GM18499 (cell line): Measurements from ENCODE around the gene ESPNL.

Source experiments
- ATAC-seq: cut with Tn5 transposase; IDR thresholded peaks from one replicate; pipeline ENCODE4 v1.9.1; 2021; ENCODE audit warnings: moderate number of reproducible peaks; ENCODE audit not compliant: insufficient read depth, unreplicated experiment

ESPNL gene

DNA sequence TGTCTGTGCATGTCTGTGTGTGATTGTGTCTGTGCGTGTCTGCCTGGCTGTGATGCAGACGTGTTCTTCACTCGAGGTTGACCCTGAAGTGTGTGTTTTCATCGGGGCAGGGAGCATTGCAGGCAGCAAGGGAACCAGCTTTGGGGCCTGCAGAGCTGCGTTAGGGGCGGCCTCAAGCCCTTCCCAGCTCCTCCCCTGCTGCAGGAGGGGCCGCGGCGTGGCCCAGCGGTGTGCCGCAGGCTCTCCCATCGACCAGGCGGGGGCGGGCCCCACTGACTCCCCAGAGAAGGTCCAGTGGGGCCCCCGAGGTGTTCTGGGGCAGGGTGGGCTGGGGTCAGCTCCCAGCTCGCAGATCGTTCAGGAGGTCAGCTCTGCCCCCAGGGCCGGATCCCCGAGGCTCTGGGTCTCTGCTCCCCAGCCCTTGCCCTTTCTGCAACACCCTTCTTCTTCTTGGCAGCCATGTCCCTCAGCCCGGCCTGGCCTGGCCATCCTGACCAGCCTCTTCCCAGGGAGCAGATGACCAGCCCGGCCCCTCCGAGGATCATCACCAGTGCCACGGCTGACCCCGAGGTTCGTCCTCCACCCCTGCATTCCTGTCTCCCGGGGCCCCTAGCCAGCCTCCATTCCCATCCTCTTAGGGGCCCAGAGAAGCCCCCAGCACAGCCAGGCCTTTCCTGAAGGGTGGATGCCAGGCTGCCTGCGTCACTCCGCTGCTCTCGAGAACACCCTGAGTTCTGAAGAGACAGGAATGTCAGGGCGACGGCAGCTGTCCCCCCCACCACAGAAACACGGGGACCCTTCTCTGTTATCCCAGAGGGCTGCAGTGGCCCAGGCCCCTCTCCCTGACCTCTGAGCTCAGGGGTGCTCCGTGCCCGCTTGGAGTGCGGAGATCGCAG lies 27.3 kb downstream of the ESPNL start:
- ATAC-seq = no peak

DNA sequence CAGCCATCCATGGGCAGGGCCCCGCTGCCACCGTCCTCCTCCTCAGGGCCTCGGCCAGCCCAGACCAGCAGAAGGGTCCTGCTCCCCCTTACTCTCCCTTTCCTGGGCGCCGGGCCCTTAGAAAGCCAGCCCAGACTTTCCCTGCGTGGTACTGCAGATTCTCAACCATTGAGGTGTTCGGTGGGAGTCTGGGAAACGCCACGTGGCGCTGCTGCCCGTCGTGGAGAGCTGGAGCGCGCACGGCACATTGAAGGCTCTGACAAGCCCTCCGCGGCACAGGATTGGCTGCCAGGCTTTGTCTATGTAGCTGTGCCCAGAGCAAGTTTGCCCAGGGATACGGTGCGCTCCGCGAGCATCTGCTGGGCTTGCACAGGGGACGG lies 27.9 kb downstream of the ESPNL start:
- ATAC-seq = no peak

DNA sequence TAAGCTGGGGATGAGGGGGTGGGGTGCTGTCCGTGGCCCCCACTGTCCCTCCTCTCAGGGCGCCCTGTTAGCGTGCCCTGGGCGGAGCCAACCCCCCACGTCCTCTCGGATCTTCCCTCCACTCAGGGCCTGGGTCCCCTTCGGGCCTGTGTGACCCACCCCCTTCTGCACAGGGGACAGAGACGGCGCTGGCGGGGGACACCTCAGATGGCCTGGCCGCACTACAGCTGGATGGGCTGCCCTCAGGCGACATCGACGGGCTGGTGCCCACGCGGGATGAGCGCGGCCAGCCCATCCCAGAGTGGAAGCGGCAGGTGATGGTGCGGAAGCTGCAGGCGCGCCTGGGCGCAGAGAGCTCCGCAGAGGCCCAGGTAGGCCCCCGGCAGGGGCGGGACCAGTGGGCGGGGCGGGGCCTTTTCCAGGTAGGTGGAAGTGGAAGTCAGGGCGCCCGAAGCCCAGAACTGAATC lies 28.4 kb downstream of the ESPNL start:
- ATAC-seq = no peak

DNA sequence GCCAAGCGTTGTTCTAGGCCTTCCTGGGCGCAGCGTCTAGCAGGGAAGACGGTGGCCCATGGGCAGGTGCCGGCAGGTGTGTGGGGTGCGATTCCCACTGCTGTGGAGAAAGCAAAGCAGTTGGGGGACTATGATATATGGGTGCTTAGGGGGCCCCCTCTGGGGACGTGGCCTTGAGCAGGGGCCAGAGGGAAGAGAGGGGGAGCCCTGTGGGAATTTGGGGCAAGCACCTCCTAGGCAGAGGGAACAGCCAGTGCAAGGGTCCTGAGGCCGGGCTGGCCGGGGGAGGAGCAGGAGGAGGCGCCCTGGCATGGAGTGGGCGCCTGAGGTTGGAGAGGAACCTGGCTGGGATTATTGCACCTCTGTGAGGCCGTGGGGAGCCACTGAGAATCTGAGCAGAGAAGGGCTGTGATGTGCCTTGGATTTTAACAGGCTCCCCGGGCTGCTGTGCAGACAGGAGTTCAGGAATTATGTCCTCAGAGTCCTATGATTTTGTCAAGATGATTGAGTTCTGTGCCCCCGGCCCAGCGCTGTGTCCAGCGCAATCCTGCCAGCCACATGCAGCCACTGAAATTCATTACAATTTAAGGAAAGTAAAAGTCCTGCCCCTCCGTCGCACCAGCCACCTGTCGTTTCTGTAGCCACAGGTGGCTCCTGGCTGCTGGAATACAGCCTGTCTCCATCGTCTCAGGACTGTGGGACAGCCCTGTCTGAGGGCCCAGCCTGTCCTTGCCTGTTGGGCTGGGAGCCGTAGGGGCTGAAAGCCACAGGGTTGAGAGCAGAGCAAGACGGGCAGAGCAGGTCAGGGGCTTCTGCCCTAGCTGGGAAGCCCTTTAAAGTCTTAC lies 29.2 kb downstream of the ESPNL start:
- no peak for ATAC-seq

DNA sequence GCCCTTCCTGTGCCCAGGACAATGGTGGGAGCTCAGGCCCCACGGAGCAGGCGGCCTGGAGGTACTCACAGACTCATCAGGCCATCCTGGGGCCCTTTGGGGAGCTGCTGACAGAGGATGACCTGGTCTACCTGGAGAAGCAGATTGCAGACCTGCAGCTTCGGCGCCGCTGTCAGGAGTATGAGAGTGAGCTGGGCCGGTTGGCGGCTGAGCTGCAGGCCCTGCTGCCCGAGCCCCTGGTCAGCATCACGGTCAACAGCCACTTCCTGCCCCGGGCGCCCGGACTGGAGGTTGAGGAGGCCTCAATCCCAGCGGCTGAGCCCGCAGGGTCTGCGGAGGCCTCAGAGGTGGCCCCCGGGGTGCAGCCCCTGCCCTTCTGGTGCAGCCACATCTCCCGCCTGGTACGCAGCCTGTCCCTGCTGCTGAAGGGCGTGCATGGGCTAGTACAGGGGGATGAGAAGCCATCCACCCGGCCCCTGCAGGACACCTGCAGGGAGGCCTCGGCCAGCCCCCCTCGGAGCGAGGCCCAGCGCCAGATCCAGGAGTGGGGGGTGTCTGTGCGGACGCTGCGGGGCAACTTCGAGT lies 30.1 kb downstream of the ESPNL start:
- no peak for ATAC-seq

DNA sequence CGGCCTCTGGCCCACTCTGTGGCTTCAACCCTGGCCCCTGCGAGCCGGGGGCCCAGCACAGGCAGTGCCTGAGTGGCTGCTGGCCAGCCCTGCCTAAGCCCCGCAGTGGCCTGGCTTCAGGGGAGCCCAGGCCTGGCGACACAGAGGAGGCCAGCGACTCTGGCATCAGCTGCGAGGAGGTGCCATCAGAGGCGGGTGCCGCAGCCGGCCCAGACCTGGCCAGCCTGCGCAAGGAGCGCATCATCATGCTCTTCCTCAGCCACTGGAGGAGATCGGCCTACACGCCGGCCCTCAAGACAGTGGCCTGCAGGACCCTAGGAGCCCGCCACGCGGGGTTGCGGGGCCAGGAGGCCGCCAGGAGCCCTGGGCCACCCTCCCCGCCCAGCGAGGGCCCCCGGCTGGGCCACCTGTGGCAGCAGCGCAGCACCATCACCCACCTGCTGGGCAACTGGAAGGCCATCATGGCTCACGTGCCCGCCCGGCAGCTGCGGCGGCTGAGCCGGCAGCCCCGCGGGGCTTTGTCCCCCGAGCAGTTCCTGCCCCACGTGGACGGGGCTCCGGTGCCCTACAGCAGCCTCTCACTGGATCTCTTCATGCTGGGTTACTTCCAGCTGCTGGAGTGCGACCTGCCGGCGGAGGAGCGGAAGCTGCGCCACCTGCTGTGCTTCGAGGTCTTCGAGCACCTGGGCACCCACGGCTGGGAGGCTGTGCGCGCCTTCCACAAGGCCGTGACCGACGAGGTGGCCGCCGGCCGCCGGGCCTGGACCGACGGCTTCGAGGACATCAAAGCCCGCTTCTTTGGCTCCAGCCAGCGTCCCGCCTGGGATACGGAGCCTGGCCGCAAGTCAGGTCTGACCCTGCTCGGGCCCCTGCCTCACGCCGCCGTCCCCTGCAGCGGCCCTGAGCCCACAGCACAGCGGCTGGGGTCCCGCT lies 30.8 kb downstream of the ESPNL start:
- no peak for ATAC-seq

DNA sequence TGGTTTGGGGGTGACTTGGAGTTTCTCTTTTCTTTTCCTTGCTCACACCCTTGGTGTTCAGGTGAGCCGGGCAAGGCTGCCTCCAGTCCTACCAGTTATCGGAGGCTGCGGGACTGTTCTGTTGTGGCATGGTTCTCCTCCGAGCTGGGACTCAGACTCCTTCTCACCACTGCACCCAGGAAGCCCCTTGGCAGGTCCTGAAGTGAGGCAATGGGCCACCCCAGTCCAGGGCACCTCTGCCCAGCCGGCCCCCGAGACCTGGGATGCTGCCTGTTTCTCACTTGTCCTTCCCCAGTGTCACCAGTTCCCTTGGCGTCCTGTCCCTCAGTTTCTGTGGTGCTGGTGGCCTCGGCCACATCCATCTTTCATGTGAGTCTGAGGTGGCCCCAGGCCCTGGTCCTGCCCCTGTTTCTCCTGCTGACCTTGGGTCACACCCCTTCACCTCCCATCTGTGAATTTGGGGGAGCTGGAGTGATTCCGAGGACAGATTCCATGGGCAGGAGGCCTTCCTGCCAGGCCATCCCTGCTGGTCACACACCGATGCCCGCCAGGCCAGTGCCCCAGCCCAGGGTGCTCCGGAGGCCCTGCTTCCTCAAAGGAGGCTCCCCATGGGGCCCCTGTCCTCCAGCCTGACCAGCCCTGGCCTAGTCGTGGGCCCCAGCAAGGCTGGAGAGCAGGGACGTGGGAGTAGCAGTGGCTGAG lies 31.8 kb downstream of the ESPNL start:
- no peak for ATAC-seq

DNA sequence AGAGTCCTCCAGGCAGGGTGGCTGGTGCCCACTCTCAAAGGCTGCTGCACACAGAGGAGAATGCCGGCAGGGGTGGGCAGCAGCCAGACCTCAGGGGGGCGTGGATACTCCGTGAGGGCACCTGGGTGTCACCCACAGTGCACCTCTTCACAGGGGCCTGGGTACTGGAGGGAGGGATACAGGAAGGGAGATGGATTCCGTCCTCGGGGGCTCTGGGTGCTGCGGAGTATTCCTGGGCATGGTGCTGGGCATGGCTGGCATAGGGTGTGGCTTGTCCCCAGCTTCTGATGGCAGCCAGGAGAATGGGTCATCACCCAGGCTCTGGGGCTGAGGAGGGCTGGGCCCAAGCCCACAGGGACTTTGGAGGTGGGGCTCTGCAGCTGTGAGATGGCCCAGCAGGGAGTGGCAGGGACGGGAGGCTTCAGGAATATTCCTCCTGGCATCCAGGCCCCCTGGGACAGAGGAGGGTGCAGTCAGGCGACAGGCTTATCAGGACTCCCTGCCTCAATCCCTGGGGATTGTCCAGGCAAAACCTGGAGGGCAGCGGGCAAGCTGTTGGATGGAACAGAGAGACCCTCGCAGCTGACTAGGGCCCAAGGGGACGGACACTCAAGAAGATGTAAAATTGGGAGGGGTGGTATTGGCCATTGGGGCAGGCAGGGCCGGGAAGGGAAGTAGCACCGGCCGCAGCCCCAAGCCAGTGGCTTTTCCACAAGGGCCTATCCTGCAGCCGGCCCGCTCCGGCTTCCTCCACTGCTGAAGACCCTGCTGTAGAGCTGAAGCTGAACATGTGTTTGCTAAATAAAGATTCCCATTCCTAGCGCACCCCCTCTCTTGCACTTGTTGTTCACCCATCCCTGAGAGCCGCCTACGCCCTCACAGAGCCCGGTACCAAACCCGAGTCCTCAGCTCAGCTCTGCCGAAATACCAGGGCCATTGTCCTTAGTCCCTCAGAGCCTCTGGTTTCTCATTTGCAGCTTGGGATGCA lies 32.6 kb downstream of the ESPNL start:
- no peak for ATAC-seq

DNA sequence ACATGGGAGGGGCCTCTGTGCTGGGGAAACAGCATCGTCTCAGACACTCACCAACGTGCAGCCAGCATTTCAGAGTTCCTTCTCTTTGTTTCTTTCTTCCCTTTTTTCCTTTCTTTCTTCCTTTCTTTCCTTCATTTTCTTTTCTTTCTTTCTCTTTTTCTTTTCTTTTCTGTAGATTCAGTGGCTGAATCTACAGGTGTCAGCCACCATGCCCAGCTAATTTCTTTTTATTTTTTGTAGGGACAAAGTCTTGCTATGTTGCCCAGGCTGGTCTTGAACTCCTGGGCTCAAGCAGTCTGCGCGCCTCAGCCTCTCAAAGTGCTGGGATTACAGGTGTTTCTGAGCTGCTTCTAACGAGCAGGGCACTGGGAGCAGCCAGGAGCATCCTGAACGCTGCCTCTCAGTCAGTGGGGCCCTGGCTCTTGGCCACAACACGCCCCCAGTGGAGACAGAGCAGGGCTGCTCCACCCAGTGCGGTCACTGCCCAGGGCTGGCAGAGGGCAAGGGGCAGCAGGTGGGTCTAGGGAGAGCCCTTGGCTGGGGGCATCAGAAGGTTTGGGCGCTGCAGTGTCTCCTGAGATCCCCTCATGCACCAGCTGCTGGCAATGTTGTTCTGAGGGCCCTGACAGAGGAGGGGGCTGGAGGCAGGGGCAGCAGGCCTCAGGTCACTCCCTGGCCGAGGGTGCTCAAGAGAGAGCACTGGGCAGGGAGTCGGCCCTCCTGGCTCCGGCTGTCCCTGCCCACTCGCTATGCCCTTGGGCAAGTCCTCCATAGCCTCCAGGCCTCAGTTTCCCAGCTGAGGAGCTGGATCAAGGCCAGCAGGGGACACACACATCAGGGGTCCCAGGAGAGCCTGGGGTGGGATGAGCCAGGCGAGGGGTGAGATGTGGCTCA lies 33.6 kb downstream of the ESPNL start:
- ATAC-seq = no peak

DNA sequence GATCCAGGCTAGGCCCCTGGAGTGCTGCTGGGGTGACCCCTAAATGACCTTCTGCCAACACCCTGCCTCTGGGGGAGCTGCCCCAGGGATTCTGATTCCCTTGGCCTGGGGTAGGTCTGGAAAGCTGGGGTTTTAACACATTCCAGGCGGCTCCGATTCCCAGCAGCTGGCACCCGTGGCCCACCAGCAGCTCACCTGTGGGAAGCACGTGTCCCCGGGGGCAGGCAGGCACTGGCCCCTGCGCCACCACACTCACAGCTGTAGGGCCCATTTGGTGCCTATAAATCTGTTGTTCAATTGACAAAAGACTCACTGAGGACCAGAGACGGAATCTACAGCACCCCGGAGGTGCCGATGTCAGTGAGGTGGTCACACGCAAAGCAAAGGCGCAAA lies 34.2 kb downstream of the ESPNL start:
- ATAC-seq = no peak

DNA sequence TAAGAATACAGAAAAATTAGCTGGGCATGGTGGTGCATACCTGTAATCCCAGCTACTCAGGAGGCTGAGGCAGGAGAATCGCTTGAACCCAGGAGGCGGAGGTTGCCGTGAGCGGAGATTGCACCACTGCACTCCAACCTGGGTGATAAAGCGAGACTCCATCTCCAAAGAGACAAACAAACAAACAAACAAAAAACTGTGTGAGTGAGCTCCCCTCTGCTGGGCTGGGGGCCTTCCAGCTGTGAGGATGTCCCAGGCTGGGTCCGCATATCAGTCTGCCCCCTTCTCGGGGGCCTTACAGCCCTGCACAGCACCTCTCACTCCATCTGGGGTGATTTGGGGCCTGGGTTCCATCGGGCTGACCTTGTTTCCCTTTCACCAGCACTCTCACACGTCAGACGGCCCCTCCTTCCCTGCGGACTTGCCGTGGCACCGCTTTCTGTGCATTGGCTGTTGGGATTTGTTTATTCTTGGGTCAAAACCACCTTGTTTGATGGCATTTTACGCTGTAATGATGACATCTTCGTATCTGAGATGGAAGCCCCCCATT lies 35.5 kb downstream of the ESPNL start:
- no peak for ATAC-seq

DNA sequence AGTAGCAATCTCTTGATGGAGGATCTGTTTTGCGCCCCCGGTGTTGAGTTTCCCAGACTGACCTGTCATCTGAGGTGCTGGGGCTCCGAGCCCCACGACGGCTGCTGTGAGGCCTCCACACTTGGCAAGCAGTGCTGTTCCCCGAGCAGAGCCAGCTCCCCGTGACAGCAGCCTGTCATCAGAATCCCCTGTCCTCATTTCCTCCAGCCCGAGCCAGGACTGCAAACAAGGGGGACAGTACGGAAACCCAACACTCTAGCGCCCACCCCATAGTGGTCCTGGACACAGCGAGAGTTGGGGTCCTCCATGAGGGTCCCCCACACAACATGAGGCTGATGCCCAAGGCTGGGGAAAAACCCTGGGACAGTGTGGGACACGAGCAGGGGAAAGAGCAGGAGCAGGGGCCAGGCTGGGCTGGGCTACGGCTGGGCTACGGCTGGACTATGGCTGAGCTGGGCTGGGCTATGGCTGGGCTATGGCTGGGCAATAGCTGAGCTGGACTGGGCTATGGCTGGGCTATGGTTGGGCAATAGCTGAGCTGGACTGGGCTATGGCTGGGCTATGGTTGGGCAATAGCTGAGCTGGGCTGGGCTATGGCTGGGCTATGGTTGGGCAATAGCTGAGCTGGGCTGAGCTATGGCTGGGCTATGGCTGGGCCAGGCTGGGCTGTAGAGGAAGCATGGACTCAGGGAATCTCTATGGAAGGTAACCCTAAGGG lies 36.8 kb downstream of the ESPNL start:
- no peak for ATAC-seq

DNA sequence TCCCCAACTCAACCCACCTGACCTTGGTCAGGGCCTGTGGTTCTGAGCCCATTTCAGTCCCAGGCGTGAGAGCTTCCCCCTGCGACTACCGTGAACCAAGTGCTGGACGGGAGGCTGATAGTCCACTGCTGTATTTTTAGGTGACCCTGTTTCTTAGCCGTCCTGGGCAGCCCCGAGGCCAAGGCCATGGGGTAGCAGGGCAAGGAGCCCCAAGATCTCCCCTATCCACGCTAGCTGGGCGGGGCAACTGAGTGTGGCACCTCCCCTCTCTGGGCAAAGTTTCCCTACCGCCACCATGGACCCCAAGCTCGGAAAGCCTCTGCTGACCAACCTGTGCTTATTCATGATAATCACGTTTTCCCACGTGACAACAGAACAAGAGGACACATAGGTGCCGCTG lies 37.7 kb downstream of the ESPNL start:
- ATAC-seq = no peak

DNA sequence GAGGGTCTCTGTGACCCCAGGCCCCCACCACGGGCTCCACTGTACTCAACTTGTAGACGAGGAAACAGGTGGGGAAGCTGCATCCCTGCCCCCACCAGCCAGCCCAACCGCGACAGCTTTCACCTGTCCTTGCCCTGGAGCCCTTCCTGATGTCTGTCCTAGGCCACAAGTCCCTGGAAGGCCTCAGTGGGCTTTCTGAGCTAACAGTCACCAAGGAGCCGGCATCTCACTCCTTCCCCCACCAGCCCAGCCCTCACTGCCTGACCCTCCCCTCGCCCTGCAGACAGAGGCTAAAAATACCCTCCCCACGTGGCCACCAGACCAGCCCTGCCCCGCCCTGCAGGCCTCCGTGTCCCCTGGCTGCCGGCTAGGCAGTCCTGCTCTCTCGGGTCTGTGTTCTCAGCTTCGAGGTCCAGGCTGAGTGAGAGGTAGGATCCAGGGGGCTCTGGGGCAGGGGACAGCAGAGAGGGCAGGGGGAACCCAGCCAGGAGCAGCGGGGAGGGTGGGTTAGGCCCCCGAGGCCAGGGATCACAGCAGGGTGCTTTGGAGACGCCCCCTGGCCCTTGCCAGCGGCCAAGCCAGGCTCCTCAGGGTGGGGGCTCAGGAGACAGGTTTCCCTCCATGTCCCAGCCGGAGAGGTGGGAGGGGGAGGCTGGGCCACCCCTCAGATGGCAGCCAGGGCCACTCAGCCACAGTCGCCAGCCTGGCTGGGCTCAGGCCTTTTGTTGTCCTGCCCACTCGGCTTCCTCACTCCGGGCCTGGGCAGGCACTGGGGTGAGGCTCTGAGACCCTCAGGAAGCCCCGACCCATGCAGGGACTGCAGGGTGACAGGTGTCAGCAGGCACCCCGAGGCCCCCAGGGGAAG lies 38.4 kb downstream of the ESPNL start, which contains the start of gene KLHL30:
Gene KLHL30 (plus strand): TSS at position 338 of the 865 bp plus-strand sequence. CDS start 2,087 bp downstream, outside the sequence.
- no peak for ATAC-seq
